Glutamatergic neuron (in vitro differentiated cells): Measurements from ENCODE around the gene AOX1. TPM values are rescaled to one million over a fixed set of nuclear protein-coding genes. Genes with fewer than 3 reads are reported as not detected.

Source experiments
- DNase-seq: peaks from one replicate; pipeline ENCODE4 v3.0.0; 2022
- H3K27ac Mint-ChIP-seq: one replicate; pipeline ENCODE4 v1.8.0; 2020; ENCODE audit warnings: mild to moderate bottlenecking, mixed read lengths, inconsistent platforms; ENCODE audit not compliant: unreplicated experiment
- H3K27me3 Mint-ChIP-seq: one replicate; pipeline ENCODE4 v1.8.0; 2020; ENCODE audit warnings: mild to moderate bottlenecking, moderate library complexity, mixed read lengths, inconsistent platforms; ENCODE audit not compliant: unreplicated experiment
- H3K36me3 Mint-ChIP-seq: one replicate; pipeline ENCODE4 v1.8.0; 2020; ENCODE audit warnings: mild to moderate bottlenecking, mixed read lengths, inconsistent platforms; ENCODE audit not compliant: unreplicated experiment
- H3K4me1 Mint-ChIP-seq: one replicate; pipeline ENCODE4 v1.8.0; 2020; ENCODE audit warnings: mild to moderate bottlenecking, low read depth, mixed read lengths, inconsistent platforms; ENCODE audit not compliant: unreplicated experiment
- H3K4me3 Mint-ChIP-seq: one replicate; pipeline ENCODE4 v1.8.0; 2020; ENCODE audit warnings: mild to moderate bottlenecking, mixed read lengths, inconsistent platforms; ENCODE audit not compliant: unreplicated experiment
- H3K9me3 Mint-ChIP-seq: one replicate; pipeline ENCODE4 v1.8.0; 2020; ENCODE audit warnings: mild to moderate bottlenecking, moderate library complexity, mixed read lengths, inconsistent platforms; ENCODE audit not compliant: unreplicated experiment
- total RNA-seq: library from RNA; stranded (reverse); fragmentation: NEBNext Ultra II Directional; extraction: Animal tissue kit (Norgen Biotek cat#: 25700); gene quantifications from one replicate; pipeline ENCODE4 v1.2.1, GENCODE V29; 2021; ENCODE audit not compliant: unreplicated experiment
- TF ChIP-seq, protein P1 (sequence below): fragments of 200-600 bp; sonication (generic); IDR thresholded peaks from one replicate; pipeline ENCODE4 v1.5.0; 2021; ENCODE audit not compliant: partially characterized antibody, unreplicated experiment

The AOX1 gene
- total RNA-seq, 1 donor from 2014 or later, result 0.32 TPM

- H3K27me3 Mint-ChIP-seq, result peaks cover 6% of the 10 kb centered on the region
- DNase-seq, result no peak
- TF ChIP-seq, protein P1, sequence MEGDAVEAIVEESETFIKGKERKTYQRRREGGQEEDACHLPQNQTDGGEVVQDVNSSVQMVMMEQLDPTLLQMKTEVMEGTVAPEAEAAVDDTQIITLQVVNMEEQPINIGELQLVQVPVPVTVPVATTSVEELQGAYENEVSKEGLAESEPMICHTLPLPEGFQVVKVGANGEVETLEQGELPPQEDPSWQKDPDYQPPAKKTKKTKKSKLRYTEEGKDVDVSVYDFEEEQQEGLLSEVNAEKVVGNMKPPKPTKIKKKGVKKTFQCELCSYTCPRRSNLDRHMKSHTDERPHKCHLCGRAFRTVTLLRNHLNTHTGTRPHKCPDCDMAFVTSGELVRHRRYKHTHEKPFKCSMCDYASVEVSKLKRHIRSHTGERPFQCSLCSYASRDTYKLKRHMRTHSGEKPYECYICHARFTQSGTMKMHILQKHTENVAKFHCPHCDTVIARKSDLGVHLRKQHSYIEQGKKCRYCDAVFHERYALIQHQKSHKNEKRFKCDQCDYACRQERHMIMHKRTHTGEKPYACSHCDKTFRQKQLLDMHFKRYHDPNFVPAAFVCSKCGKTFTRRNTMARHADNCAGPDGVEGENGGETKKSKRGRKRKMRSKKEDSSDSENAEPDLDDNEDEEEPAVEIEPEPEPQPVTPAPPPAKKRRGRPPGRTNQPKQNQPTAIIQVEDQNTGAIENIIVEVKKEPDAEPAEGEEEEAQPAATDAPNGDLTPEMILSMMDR, result no peak
- peaks cover 3% of the 10 kb centered on the region for H3K4me1 Mint-ChIP-seq
- H3K36me3 Mint-ChIP-seq, result no peaks in the 10 kb centered on the region
- peaks cover 6% of the 10 kb centered on the region for H3K9me3 Mint-ChIP-seq
- peak overlapping the region; percentile 95 for H3K4me3 Mint-ChIP-seq
- no peak overlapping the region for H3K27ac Mint-ChIP-seq
Measured at GRCh38 chr2:200586644-200586975, 796 bp downstream of the AOX1 start.

GRCh38 chr2:200587007-200587616 lies 1.3 kb downstream of the AOX1 start:
- Mint-ChIP-seq H3K36me3 (no peaks in the 10 kb centered on the region), H3K27me3 (peaks cover 6% of the 10 kb centered on the region), H3K27ac (no peak overlapping the region), H3K9me3 (peaks cover 6% of the 10 kb centered on the region), H3K4me3 (no peak overlapping the region), H3K4me1 (peaks cover 3% of the 10 kb centered on the region)
- TF ChIP-seq, protein P1, result no peak
- DNase-seq, result no peak

GRCh38 chr2:200588076-200588678 lies 2.4 kb downstream of the AOX1 start:
- H3K4me1 Mint-ChIP-seq, result peaks cover 3% of the 10 kb centered on the region
- H3K9me3 Mint-ChIP-seq, result peaks cover 6% of the 10 kb centered on the region
- no peak for DNase-seq
- H3K27ac Mint-ChIP-seq, result no peak overlapping the region
- no peak overlapping the region for H3K4me3 Mint-ChIP-seq
- H3K36me3 Mint-ChIP-seq, result no peaks in the 10 kb centered on the region
- H3K27me3 Mint-ChIP-seq, result peaks cover 6% of the 10 kb centered on the region
- TF ChIP-seq, protein P1, result no peak

DNA sequence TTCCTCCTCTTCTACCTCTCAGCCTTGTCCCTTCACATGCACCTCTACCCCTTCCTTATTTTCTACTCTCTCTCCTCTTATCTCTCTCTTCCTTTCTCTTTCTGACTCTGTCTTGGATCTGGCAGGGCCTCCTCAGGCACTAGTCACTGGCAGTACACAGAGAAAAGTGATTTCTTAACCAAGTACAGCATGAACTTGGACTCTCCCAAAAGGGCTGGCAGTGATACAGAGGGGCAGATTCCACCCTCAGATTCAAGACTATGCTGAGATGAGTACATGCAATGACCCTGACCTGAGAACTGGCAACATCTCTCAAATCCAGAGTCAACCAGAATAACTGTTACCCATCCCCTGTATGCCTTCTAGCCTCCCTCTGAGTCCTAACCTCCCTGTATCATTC lies 4.3 kb downstream of the AOX1 start:
- H3K4me1 Mint-ChIP-seq, result peaks cover 3% of the 10 kb centered on the region
- no peak for DNase-seq
- TF ChIP-seq, protein P1, result no peak
- no peak overlapping the region for H3K27ac Mint-ChIP-seq
- H3K9me3 Mint-ChIP-seq, result peaks cover 6% of the 10 kb centered on the region
- no peak overlapping the region for H3K4me3 Mint-ChIP-seq
- peaks cover 6% of the 10 kb centered on the region for H3K27me3 Mint-ChIP-seq
- no peaks in the 10 kb centered on the region for H3K36me3 Mint-ChIP-seq

- peaks cover 3% of the 10 kb centered on the region for H3K27me3 Mint-ChIP-seq
- no peak overlapping the region for H3K27ac Mint-ChIP-seq
- no peak for DNase-seq
- H3K4me3 Mint-ChIP-seq, result no peak overlapping the region
- H3K4me1 Mint-ChIP-seq, result no peaks in the 10 kb centered on the region
- H3K9me3 Mint-ChIP-seq, result peaks cover 4% of the 10 kb centered on the region
- TF ChIP-seq, protein P1, result no peak
- H3K36me3 Mint-ChIP-seq, result no peaks in the 10 kb centered on the region
Measured at GRCh38 chr2:200591308-200591707, 5.5 kb downstream of the AOX1 start.
